Muscle of leg (tissue), 11 donors: ENCODE results near the gene IL19. TPM values are rescaled to one million over a fixed set of nuclear protein-coding genes. Genes with fewer than 3 reads are reported as not detected.

ENCODE experiments used
- DNase-seq: peaks from one replicate; pipeline ENCODE4 v3.0.0; 2013
- H3K27ac ChIP-seq: one replicate; pipeline ENCODE4 v1.5.1; 2013; ENCODE audit warnings: mild to moderate bottlenecking, low read length, control low read depth
- H3K27me3 ChIP-seq: one replicate; pipeline ENCODE4 v1.6.1; 2013; ENCODE audit warnings: low read length; ENCODE audit not compliant: control insufficient read depth, insufficient read depth
- H3K36me3 ChIP-seq: one replicate; pipeline ENCODE4 v1.6.1; 2013; ENCODE audit warnings: low read length; ENCODE audit not compliant: control insufficient read depth, insufficient read depth
- H3K4me1 ChIP-seq: one replicate; pipeline ENCODE4 v1.6.1; 2013; ENCODE audit warnings: low read length; ENCODE audit not compliant: control insufficient read depth, insufficient read depth
- H3K4me3 ChIP-seq: one replicate; pipeline ENCODE4 v1.5.1; 2013; ENCODE audit warnings: low read length, control low read depth
- H3K9me3 ChIP-seq: replicated peaks from 2 replicates; pipeline ENCODE4 v1.6.1; 2013; ENCODE audit warnings: low read depth, low read length; ENCODE audit not compliant: control insufficient read depth
- WGBS: methylation state at CpG from one replicate; pipeline ENCODE4 v1.1.5; 2013; ENCODE audit warnings: missing lambda C conversion rate; ENCODE audit not compliant: insufficient coverage; 5-methylcytosine and 5-hydroxymethylcytosine counted together
- polyA plus RNA-seq, 8 donors: library from polyadenylated mRNA; unstranded; fragments of 120-200 nt; gene quantifications; one replicate each; pipeline versions ENCODE4 v1.2.1 to v1.2.3, GENCODE V29; 2013; ENCODE audit warnings: inconsistent platforms in 1 of 8, low replicate concordance in 1 of 8; ENCODE audit not compliant: insufficient read length in 8 of 8, insufficient read depth in 1 of 8
- total RNA-seq: library from RNA; stranded (reverse); fragments of 120-200 nt; gene quantifications from one replicate; pipeline ENCODE4 v1.2.4, GENCODE V29; 2013

The IL19 gene
- total and polyA plus RNA-seq, 9 donors = not detected

DNA sequence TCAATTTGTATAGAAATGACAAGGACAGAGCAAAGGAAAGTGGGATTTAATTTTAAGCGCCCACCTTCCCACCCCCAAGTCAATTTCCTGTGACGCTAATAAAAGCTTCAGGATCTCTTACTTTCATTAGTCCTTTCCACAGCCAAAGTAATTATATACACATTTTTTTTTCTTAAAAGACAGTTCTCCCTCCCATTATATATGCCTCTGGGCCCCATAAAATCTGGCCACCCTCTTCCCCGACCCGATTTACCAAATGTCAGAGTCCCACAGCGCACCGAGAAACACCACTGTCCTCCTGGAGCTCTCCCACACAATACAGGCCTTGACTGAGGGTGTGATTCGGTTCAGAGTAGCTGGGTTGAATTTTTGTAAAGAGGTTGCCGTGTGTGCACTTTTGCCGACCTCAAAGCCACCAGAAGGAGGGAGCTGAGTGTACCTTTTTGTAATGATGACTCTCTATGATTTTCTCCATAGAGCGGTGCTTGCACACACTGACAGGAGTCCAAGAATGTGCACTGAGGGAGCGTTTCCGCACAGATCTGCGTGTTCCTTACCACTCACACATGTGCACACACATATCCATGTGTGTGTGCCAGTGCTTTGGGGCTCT lies 27.9 kb downstream of the IL19 start:
- H3K4me1 ChIP-seq = no peaks in the 10 kb centered on the region
- H3K27ac ChIP-seq = no peak overlapping the region
- WGBS = 44% methylated on average over 4 of the region's 13 CpGs
- no peak for DNase-seq
- H3K9me3 ChIP-seq = no peaks in the 10 kb centered on the region
- no peaks in the 10 kb centered on the region for H3K27me3 ChIP-seq
- H3K4me3 ChIP-seq = no peak overlapping the region
- no peaks in the 10 kb centered on the region for H3K36me3 ChIP-seq

DNA sequence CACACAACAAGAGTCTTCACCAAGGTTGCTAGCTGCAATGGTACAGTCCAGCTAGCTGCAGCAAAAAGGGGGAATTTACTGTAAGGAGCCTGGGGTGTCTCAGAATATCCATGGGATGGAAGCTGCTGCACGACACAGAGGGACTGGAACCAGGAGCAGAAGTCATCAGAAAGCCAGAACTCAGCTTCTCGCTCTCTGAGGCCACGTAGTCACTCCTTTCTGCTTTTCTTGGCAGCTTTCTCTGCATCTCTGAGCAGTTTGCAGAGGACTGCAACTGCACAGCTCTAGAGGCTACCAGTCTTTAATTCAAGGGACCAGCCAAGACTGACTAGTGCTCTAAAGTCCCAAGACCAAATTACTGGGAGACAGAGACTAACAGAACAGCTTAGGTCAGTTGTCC lies 28.7 kb downstream of the IL19 start:
- DNase-seq = no peak
- WGBS = 70% methylated on average over 3 of the region's 3 CpGs
- no peaks in the 10 kb centered on the region for H3K4me1 ChIP-seq
- no peaks in the 10 kb centered on the region for H3K36me3 ChIP-seq
- H3K27me3 ChIP-seq = no peaks in the 10 kb centered on the region
- no peak overlapping the region for H3K4me3 ChIP-seq
- H3K9me3 ChIP-seq = no peaks in the 10 kb centered on the region
- H3K27ac ChIP-seq = no peak overlapping the region

DNA sequence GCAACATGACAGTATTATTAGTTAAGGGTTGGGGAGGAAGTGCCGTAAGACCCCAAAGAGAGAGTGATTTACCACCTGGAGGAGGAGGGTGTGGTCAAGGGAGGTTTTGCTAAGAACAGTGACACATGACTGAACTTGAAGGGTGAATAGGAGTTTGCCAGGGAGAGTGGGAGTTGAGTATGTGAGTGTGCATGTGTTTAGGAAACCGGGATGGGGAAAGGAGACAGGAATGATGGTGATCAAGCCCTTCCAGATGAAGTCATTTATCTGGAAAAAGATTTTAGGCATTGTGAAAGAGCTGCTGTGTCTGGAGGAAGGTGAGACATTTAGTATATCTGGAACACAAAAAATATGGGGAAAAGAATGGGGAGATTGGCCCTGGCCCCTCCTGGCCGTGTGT lies 29.8 kb downstream of the IL19 start:
- Histone ChIP-seq H3K36me3 (no peaks in the 10 kb centered on the region), H3K27me3 (no peaks in the 10 kb centered on the region), H3K4me3 (no peak overlapping the region), H3K27ac (no peak overlapping the region), H3K4me1 (no peaks in the 10 kb centered on the region), H3K9me3 (no peaks in the 10 kb centered on the region)
- WGBS = 45% methylated on average over 3 of the region's 3 CpGs
- DNase-seq = no peak

DNA sequence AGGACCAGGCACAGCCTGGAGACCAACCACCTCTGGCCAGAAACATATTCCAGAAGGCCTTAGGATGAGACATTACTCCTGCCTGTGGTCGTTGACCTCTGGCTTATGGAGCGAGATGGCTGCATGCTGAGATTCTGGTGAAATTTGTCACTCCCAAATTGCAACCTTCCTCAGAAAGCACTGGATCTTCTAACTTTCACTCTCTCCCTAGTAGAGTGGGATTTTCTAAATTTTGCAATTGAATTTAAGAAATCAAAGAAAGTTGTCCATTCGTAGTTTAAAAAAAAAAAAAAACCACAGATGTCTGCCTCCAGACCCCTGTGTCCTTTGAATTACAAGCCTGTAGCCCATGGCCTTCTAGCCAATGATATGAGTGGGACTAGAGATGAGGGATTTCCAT lies 30.3 kb downstream of the IL19 start:
- H3K27me3 ChIP-seq = no peaks in the 10 kb centered on the region
- no peak for DNase-seq
- H3K4me3 ChIP-seq = no peak overlapping the region
- no peaks in the 10 kb centered on the region for H3K4me1 ChIP-seq
- no peak overlapping the region for H3K27ac ChIP-seq
- no CpG with 5 or more reads among the region's 3 CpGs for WGBS
- H3K36me3 ChIP-seq = no peaks in the 10 kb centered on the region
- no peaks in the 10 kb centered on the region for H3K9me3 ChIP-seq

- Histone ChIP-seq H3K36me3 (no peaks in the 10 kb centered on the region), H3K27ac (no peak overlapping the region), H3K4me3 (no peak overlapping the region), H3K4me1 (no peaks in the 10 kb centered on the region), H3K27me3 (no peaks in the 10 kb centered on the region), H3K9me3 (no peaks in the 10 kb centered on the region)
- WGBS = no CpG with 5 or more reads among the region's 1 CpG
- DNase-seq = no peak
Measured at GRCh38 chr1:206801467-206801866, 30.9 kb downstream of the IL19 start.

GRCh38 chr1:206802401-206802800 lies 31.8 kb downstream of the IL19 start:
- Histone ChIP-seq H3K4me1 (no peaks in the 10 kb centered on the region), H3K27ac (no peak overlapping the region), H3K36me3 (no peaks in the 10 kb centered on the region), H3K4me3 (no peak overlapping the region), H3K27me3 (no peaks in the 10 kb centered on the region), H3K9me3 (no peaks in the 10 kb centered on the region)
- no CpG with 5 or more reads among the region's 4 CpGs for WGBS
- DNase-seq = no peak

DNA sequence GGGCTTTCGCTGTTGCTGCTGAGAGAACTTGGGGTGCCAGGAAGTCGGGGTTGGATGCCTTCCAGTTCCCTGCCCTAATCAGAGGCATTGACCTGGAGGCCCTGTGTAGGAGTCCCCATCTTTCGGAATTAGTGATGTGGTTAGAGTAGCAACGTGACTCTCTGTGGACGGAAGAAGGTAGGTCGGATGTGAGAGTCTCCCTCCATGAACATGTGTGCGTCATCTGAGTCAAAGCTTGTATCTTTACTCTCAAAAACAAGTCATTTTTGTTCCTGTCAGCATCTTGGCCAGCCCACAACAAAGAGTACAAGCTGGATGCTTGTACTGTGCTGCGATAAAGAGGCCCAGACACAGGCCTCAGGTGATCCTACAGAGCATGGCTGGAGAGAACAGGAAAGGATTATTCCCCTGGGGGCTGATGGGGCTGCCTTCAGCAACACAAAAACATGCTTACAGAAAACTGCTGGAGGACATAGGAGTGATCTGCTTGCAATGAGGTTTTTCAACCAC lies 32.7 kb downstream of the IL19 start:
- H3K9me3 ChIP-seq = no peaks in the 10 kb centered on the region
- H3K27me3 ChIP-seq = no peaks in the 10 kb centered on the region
- 78% methylated on average over 3 of the region's 8 CpGs for WGBS
- no peak overlapping the region for H3K4me3 ChIP-seq
- H3K36me3 ChIP-seq = no peaks in the 10 kb centered on the region
- DNase-seq = no peak
- peak overlapping the region; percentile 2 for H3K27ac ChIP-seq
- no peaks in the 10 kb centered on the region for H3K4me1 ChIP-seq

- Histone ChIP-seq H3K4me3 (no peak overlapping the region), H3K36me3 (no peaks in the 10 kb centered on the region), H3K27me3 (no peaks in the 10 kb centered on the region), H3K27ac (no peak overlapping the region), H3K9me3 (no peaks in the 10 kb centered on the region), H3K4me1 (no peaks in the 10 kb centered on the region)
- no CpG with 5 or more reads among the region's 1 CpG for WGBS
- DNase-seq = no peak
Measured at GRCh38 chr1:206804156-206804737, 33.7 kb downstream of the IL19 start.

- H3K4me3 ChIP-seq = no peak overlapping the region
- H3K4me1 ChIP-seq = no peaks in the 10 kb centered on the region
- no CpG with 5 or more reads among the region's 1 CpG for WGBS
- DNase-seq = no peak
- no peak overlapping the region for H3K27ac ChIP-seq
- H3K27me3 ChIP-seq = no peaks in the 10 kb centered on the region
- no peaks in the 10 kb centered on the region for H3K36me3 ChIP-seq
- no peaks in the 10 kb centered on the region for H3K9me3 ChIP-seq
Measured at GRCh38 chr1:206805357-206805756, 34.8 kb downstream of the IL19 start.

GRCh38 chr1:206808615-206809014 lies 38.0 kb downstream of the IL19 start:
- 84% methylated on average over 2 of the region's 2 CpGs for WGBS
- no peaks in the 10 kb centered on the region for H3K27me3 ChIP-seq
- H3K9me3 ChIP-seq = peaks cover 6% of the 10 kb centered on the region

More at GRCh38 chr1:206808615-206809014, 38.0 kb downstream of the IL19 start:
- no peaks in the 10 kb centered on the region for H3K4me1 ChIP-seq
- peak; percentile 43 for DNase-seq
- H3K27ac ChIP-seq = no peak overlapping the region
- no peak overlapping the region for H3K4me3 ChIP-seq
- H3K36me3 ChIP-seq = no peaks in the 10 kb centered on the region
